HG02885 (cell line): ENCODE results near the gene RELN.

Source experiments
- ATAC-seq: cut with Tn5 transposase; IDR thresholded peaks from one replicate; pipeline ENCODE4 v1.9.1; 2021; ENCODE audit warnings: mild to moderate bottlenecking; ENCODE audit not compliant: unreplicated experiment, poor library complexity

The RELN gene

GRCh38 chr7:103656221-103656620 lies 333.2 kb downstream of the RELN start:
- ATAC-seq: no peak

- no peak for ATAC-seq
Measured at GRCh38 chr7:103651593-103652377, 337.7 kb downstream of the RELN start.

GRCh38 chr7:103649052-103649451 lies 340.4 kb downstream of the RELN start:
- no peak for ATAC-seq

GRCh38 chr7:103648135-103648534 lies 341.3 kb downstream of the RELN start:
- no peak for ATAC-seq

- no peak for ATAC-seq
Measured at GRCh38 chr7:103644319-103644718, 345.1 kb downstream of the RELN start.

- ATAC-seq: no peak
Measured at GRCh38 chr7:103640031-103640779, 349.3 kb downstream of the RELN start.

- no peak for ATAC-seq
Measured at GRCh38 chr7:103637726-103638125, 351.7 kb downstream of the RELN start.

- no peak for ATAC-seq
Measured at GRCh38 chr7:103637094-103637493, 352.4 kb downstream of the RELN start.

GRCh38 chr7:103636153-103636552 lies 353.3 kb downstream of the RELN start:
- ATAC-seq: no peak

GRCh38 chr7:103632972-103633371 lies 356.5 kb downstream of the RELN start:
- no peak for ATAC-seq

GRCh38 chr7:103632005-103632639 lies 357.3 kb downstream of the RELN start:
- ATAC-seq: no peak

- ATAC-seq: no peak
Measured at GRCh38 chr7:103630318-103630717, 359.1 kb downstream of the RELN start.

- ATAC-seq: no peak
Measured at GRCh38 chr7:103628742-103629141, 360.7 kb downstream of the RELN start.

GRCh38 chr7:103626776-103627175 lies 362.7 kb downstream of the RELN start:
- no peak for ATAC-seq

GRCh38 chr7:103622274-103622673 lies 367.2 kb downstream of the RELN start:
- ATAC-seq: no peak

- ATAC-seq: no peak
Measured at GRCh38 chr7:103613655-103614642, 375.5 kb downstream of the RELN start.

- no peak for ATAC-seq
Measured at GRCh38 chr7:103609778-103610177, 379.7 kb downstream of the RELN start.

GRCh38 chr7:103605640-103606039 lies 383.8 kb downstream of the RELN start:
- ATAC-seq: no peak

- ATAC-seq: no peak
Measured at GRCh38 chr7:103598326-103598905, 391.0 kb downstream of the RELN start.

GRCh38 chr7:103597606-103598005 lies 391.9 kb downstream of the RELN start:
- no peak for ATAC-seq
